Measurements from ENCODE around the gene SPAG16. TPM values are rescaled to one million over a fixed set of nuclear protein-coding genes. Genes with fewer than 3 reads are reported as not detected.

The SPAG16 gene
- total and polyA plus RNA-seq, 2 of the 13 experiments (the other 11 are each of a cell fraction or from before 2014, with no cell fraction given): 9.6 to 26.5 TPM

DNA sequence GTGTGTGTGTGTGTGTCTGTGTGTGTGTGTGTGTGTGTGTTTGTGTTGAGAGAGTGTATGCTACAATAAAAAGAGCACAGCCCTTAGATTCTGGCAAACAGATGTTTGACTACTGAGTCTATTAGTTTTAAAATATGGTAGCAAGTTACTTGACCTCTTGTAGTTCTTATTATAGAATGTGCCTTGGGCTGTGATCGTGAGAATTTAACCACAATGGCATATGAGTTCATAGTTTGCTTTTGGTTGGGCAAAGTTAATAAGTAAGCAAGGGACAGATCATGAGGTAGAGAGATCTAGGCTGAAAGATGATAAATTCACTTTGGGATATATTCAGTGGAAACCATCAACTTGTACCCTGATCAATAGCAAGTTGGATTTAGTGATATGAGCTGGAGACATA is 792.3 kb downstream of the SPAG16 start:
- Histone ChIP-seq H3K4me2 (ENCODE audit: low read depth, low read length) (no peak overlapping the region), H3K27ac (ENCODE audit: extremely low read length, insufficient read depth, low read length) (no peak overlapping the region), H3K9ac (ENCODE audit: insufficient read depth, low read depth, low read length) (no peak overlapping the region), H3K9me3 (ENCODE audit: low read length) (no peaks in the 10 kb centered on the region), H3K79me2 (ENCODE audit: insufficient read depth, low read length) (no peaks in the 10 kb centered on the region), H4K20me1 (ENCODE audit: insufficient read depth, low read length) (no peaks in the 10 kb centered on the region), H3K36me3 (replicated peaks in 1 of 2; ENCODE audit: control insufficient read depth in 1 of 2, insufficient read depth in 2 of 2, low read length in 2 of 2) (no peaks in the 10 kb centered on the region), H3K4me3 (replicated peaks in 1 of 3; ENCODE audit: insufficient read depth in 1 of 3, low read depth in 2 of 3, low read length in 3 of 3) (no peak overlapping the region), H3K4me1 (ENCODE audit: insufficient read depth, low read length) (no peaks in the 10 kb centered on the region), H2AFZ (ENCODE audit: low read length) (no peak overlapping the region), H3K27me3 (ENCODE audit: control insufficient read depth in 1 of 2, insufficient read depth in 2 of 2, low read length in 2 of 2) (no peaks in the 10 kb centered on the region)
- ChIA-PET POLR2A (no interaction called here), CTCF (ENCODE audit: low intra/inter-chr PET ratio, low total read pairs) (no interaction called here)
- no peak for TF ChIP-seq POGZ (CRISPR knock-in tag; IDR thresholded peaks at IDR 0.05)
- TF ChIP-seq TBP (CRISPR knock-in tag; IDR thresholded peaks at IDR 0.05): no peak
- no peak for TF ChIP-seq KLF13 (CRISPR knock-in tag; IDR thresholded peaks at IDR 0.05)
- no peak for TF ChIP-seq ZNF326 (CRISPR knock-in tag; IDR thresholded peaks at IDR 0.05; ENCODE audit: borderline replicate concordance)
- TF ChIP-seq CHD4 (IDR thresholded peaks at IDR 0.05; ENCODE audit: borderline replicate concordance, low read length): no peak
- no peak for TF ChIP-seq ZNF879 (CRISPR knock-in tag; IDR thresholded peaks at IDR 0.05)
- TF ChIP-seq THYN1 (CRISPR knock-in tag; IDR thresholded peaks at IDR 0.05; ENCODE audit: borderline replicate concordance, low read depth): no peak
- WGBS (ENCODE audit: low lambda C conversion rate): 0% methylated on average over 1 of the region's 1 CpG
- DNase-seq (ENCODE audit: low spot score) (no peak), FAIRE-seq (no peak), ATAC-seq (no peak)
- in situ Hi-C loops (cut with HindIII; ENCODE audit: extremely low pct_ligation_motif_present, low pct_unique_long_range_greater_than_20kb): no loop called here
- intact Hi-C loops (cut with micrococcal nuclease; ENCODE audit: unreplicated experiment): no loop called here
- no TSS peak for BruUV-seq (replicated peaks)

DNA sequence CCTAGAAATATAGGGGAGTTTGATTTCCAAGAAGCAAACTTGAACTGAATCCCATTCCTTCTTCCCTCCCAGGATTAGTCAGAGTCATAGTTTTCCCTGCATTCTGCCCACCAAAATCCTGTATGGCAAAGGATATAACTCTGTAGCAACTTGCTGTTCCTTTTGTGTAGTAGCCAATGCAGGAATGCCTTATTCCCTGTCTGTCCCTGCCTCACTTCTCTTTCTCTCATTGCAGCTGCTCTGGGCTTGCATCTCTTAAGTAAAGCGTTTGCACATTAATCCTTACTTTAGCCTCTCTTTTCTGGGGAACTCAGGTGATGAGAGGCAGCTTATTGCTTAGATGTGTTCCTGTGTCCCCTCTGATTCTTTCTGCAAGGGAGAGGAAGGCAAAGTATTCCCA is 793.5 kb downstream of the SPAG16 start:
- Histone ChIP-seq H3K9ac (ENCODE audit: insufficient read depth, low read depth, low read length) (no peak overlapping the region), H2AFZ (ENCODE audit: low read length) (no peak overlapping the region), H4K20me1 (ENCODE audit: insufficient read depth, low read length) (no peaks in the 10 kb centered on the region), H3K4me1 (ENCODE audit: insufficient read depth, low read length) (no peaks in the 10 kb centered on the region), H3K36me3 (replicated peaks in 1 of 2; ENCODE audit: control insufficient read depth in 1 of 2, insufficient read depth in 2 of 2, low read length in 2 of 2) (no peaks in the 10 kb centered on the region), H3K79me2 (ENCODE audit: insufficient read depth, low read length) (no peaks in the 10 kb centered on the region), H3K4me2 (ENCODE audit: low read depth, low read length) (no peak overlapping the region), H3K9me3 (ENCODE audit: low read length) (no peaks in the 10 kb centered on the region), H3K4me3 (replicated peaks in 1 of 3; ENCODE audit: insufficient read depth in 1 of 3, low read depth in 2 of 3, low read length in 3 of 3) (no peak overlapping the region), H3K27ac (ENCODE audit: extremely low read length, insufficient read depth, low read length) (no peak overlapping the region), H3K27me3 (ENCODE audit: control insufficient read depth in 1 of 2, insufficient read depth in 2 of 2, low read length in 2 of 2) (no peaks in the 10 kb centered on the region)
- intact Hi-C loops (cut with micrococcal nuclease; ENCODE audit: unreplicated experiment): no loop called here
- no TSS peak for BruUV-seq (replicated peaks)
- FAIRE-seq (no peak), DNase-seq (ENCODE audit: low spot score) (no peak), ATAC-seq (no peak)
- in situ Hi-C loops (cut with HindIII; ENCODE audit: extremely low pct_ligation_motif_present, low pct_unique_long_range_greater_than_20kb): no loop called here
- CTCF ChIA-PET (ENCODE audit: low intra/inter-chr PET ratio, low total read pairs): no interaction called here
- POLR2A ChIA-PET: no interaction called here
- 6% methylated on average over 1 of the region's 1 CpG for WGBS (ENCODE audit: low lambda C conversion rate)
- TF ChIP-seq U2AF1 (optimal IDR thresholded peaks at IDR 0.05; ENCODE audit: low read depth, low read length) (no peak), ZZZ3 (CRISPR knock-in tag; IDR thresholded peaks at IDR 0.05; ENCODE audit: borderline replicate concordance) (no peak), ZNF496 (CRISPR knock-in tag; IDR thresholded peaks at IDR 0.05; ENCODE audit: insufficient replicate concordance) (no peak), HNRNPLL (IDR thresholded peaks at IDR 0.05; ENCODE audit: low read depth, low read length, poor library complexity, severe bottlenecking) (no peak), ZNF550 (CRISPR knock-in tag; IDR thresholded peaks at IDR 0.05; ENCODE audit: borderline replicate concordance) (no peak), ZMAT3 (CRISPR knock-in tag; conservative IDR thresholded peaks at IDR 0.05) (no peak), HES4 (CRISPR knock-in tag; IDR thresholded peaks at IDR 0.05; ENCODE audit: borderline replicate concordance) (no peak), ZFP41 (CRISPR knock-in tag; IDR thresholded peaks at IDR 0.05; ENCODE audit: borderline replicate concordance) (no peak)
- TF ChIP-seq, protein P1, sequence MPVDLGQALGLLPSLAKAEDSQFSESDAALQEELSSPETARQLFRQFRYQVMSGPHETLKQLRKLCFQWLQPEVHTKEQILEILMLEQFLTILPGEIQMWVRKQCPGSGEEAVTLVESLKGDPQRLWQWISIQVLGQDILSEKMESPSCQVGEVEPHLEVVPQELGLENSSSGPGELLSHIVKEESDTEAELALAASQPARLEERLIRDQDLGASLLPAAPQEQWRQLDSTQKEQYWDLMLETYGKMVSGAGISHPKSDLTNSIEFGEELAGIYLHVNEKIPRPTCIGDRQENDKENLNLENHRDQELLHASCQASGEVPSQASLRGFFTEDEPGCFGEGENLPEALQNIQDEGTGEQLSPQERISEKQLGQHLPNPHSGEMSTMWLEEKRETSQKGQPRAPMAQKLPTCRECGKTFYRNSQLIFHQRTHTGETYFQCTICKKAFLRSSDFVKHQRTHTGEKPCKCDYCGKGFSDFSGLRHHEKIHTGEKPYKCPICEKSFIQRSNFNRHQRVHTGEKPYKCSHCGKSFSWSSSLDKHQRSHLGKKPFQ (CRISPR knock-in tag; IDR thresholded peaks at IDR 0.05; ENCODE audit: insufficient replicate concordance): no peak
- TF ChIP-seq, protein P2, sequence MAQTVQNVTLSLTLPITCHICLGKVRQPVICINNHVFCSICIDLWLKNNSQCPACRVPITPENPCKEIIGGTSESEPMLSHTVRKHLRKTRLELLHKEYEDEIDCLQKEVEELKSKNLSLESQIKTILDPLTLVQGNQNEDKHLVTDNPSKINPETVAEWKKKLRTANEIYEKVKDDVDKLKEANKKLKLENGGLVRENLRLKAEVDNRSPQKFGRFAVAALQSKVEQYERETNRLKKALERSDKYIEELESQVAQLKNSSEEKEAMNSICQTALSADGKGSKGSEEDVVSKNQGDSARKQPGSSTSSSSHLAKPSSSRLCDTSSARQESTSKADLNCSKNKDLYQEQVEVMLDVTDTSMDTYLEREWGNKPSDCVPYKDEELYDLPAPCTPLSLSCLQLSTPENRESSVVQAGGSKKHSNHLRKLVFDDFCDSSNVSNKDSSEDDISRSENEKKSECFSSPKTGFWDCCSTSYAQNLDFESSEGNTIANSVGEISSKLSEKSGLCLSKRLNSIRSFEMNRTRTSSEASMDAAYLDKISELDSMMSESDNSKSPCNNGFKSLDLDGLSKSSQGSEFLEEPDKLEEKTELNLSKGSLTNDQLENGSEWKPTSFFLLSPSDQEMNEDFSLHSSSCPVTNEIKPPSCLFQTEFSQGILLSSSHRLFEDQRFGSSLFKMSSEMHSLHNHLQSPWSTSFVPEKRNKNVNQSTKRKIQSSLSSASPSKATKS (CRISPR knock-in tag; IDR thresholded peaks at IDR 0.05): no peak
